ENCODE data around the gene WDR62. TPM values are rescaled to one million over a fixed set of nuclear protein-coding genes. Genes with fewer than 3 reads are reported as not detected.

WDR62 gene
- total RNA-seq, 1 experiment from 2014 or later: 32.9 TPM

- Histone ChIP-seq H3K4me1 (peaks cover 16% of the 10 kb centered on the region; the same call in 1 of the 2 replicates), H3K36me3 (ENCODE audit: control insufficient read depth, insufficient read depth, low read length) (peaks cover 9% of the 10 kb centered on the region; the same call in 1 of the 2 replicates), H3K27me3 (replicated peaks; ENCODE audit: control insufficient read depth, insufficient read depth, low read length) (no peaks in the 10 kb centered on the region), H3K9me3 (no peaks in the 10 kb centered on the region), H3K4me3 (ENCODE audit: low read depth, low read length) (peak within 1 kb of the TSS; percentile 92)
- intact Hi-C loops (cut with micrococcal nuclease; ENCODE audit: unreplicated experiment): loop anchor here (1.0 to 2.0 kb wide), 5 partner anchors 12 to 184 kb away; partner anchors contain the start of genes ALKBH6, THAP8 and WDR62
- Mint-ChIP-seq H3K27me3 (ENCODE audit: insufficient read depth, unreplicated experiment) (no peaks in the 10 kb centered on the region), H3K36me3 (ENCODE audit: insufficient read depth, unreplicated experiment) (peaks cover 71% of the 10 kb centered on the region), H3K4me3 (ENCODE audit: unreplicated experiment) (peak within 1 kb of the TSS; percentile 92), H3K27ac (ENCODE audit: unreplicated experiment) (peak within 1 kb of the TSS; percentile 96), H3K9me3 (ENCODE audit: unreplicated experiment) (no peaks in the 10 kb centered on the region), H3K4me1 (ENCODE audit: low read depth, unreplicated experiment) (peaks cover 36% of the 10 kb centered on the region)
- ChIA-PET POLR2A (interaction anchor here (0.7 to 1.9 kb wide), 9 partner anchors 9 to 468 kb away, joined by 3 to 13 read pairs (median 4); partner anchors contain the start of genes ALKBH6, COX6B1, THAP8 and ZNF146), CTCF (interaction anchor here (1.0 to 2.2 kb wide), 3 partner anchors 12 to 60 kb away, joined by 3 to 27 read pairs (median 3); no protein-coding TSS in a partner anchor)
- TSS peak; percentile 51 for BruUV-seq (replicated peaks)
- no peak for TF ChIP-seq CTCF (IDR thresholded peaks at IDR 0.05; ENCODE audit: insufficient read depth in 1 of 2, low read depth in 1 of 2, low read length in 1 of 2, severe bottlenecking in 1 of 2, unreplicated experiment in 1 of 2)
- DNase-seq: no peak
These were observed 61.0 kb downstream of the WDR62 start, which contains the start of gene TBCB for GRCh38 chr19:36115453-36116343. Gene TBCB, plus strand, starts transcription at chr19:36115468. Its CDS starts 93 bp downstream, at chr19:36115561.

- intact Hi-C loops (cut with micrococcal nuclease; ENCODE audit: unreplicated experiment): no loop called here
- Histone ChIP-seq H3K27me3 (replicated peaks; ENCODE audit: control insufficient read depth, insufficient read depth, low read length) (no peaks in the 10 kb centered on the region), H3K4me3 (ENCODE audit: low read depth, low read length) (peak overlapping the region; percentile 92), H3K36me3 (ENCODE audit: control insufficient read depth, insufficient read depth, low read length) (peaks cover 9% of the 10 kb centered on the region; the same call in 1 of the 2 replicates), H3K9me3 (no peaks in the 10 kb centered on the region), H3K4me1 (peaks cover 16% of the 10 kb centered on the region; the same call in 1 of the 2 replicates)
- no TSS peak for BruUV-seq (replicated peaks)
- no peak for TF ChIP-seq CTCF (IDR thresholded peaks at IDR 0.05; ENCODE audit: insufficient read depth in 1 of 2, low read depth in 1 of 2, low read length in 1 of 2, severe bottlenecking in 1 of 2, unreplicated experiment in 1 of 2)
- ChIA-PET CTCF (interaction anchor here (2.2 kb wide), 1 partner anchor 11 kb away, joined by 27 read pairs; no protein-coding TSS in a partner anchor), POLR2A (interaction anchor here (1.0 to 1.9 kb wide), 2 partner anchors 11 to 63 kb away, joined by 3 to 13 read pairs; partner anchors contain the start of gene THAP8)
- peak overlapping the region; percentile 96 for H3K27ac Mint-ChIP-seq (ENCODE audit: unreplicated experiment)
- peak overlapping the region; percentile 92 for H3K4me3 Mint-ChIP-seq (ENCODE audit: unreplicated experiment)
- no peaks in the 10 kb centered on the region for H3K9me3 Mint-ChIP-seq (ENCODE audit: unreplicated experiment)
- peaks cover 75% of the 10 kb centered on the region for H3K36me3 Mint-ChIP-seq (ENCODE audit: insufficient read depth, unreplicated experiment)
- no peak for DNase-seq
- H3K4me1 Mint-ChIP-seq (ENCODE audit: low read depth, unreplicated experiment): peaks cover 36% of the 10 kb centered on the region
- no peaks in the 10 kb centered on the region for H3K27me3 Mint-ChIP-seq (ENCODE audit: insufficient read depth, unreplicated experiment)
These were observed 61.6 kb downstream of the WDR62 start for GRCh38 chr19:36116344-36116637.

Data from Caco-2 (cell line).